Stimulated activated naive CD4-positive, alpha-beta T cell (primary cell): Measurements from ENCODE around the gene SDK2.

Experiments
- DNase-seq, 6 experiments: peaks; one replicate each; lab custom pipeline; 2025; lab: John Stamatoyannopoulos, UW

SDK2 gene

DNA sequence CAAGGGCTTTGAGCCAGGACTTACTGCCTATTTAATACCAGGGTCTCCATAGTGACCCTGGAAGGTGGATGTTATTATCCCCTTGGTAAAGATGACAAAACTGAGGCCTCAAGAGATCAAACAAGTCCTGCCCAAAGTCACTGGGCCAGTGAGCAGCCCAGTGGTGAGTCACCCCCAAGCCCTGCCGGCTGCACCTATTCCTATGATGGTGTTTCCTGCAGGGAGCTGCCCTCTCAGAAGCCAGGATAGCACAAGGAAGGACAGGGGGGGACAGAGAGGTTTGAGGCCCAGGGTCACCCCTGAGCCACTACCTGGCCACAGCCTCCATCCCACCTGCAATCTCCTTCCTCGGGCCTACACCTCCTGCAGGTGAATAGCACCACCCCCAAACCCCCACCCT is 90.9 kb downstream of the SDK2 start:
- no peak for DNase-seq

DNA sequence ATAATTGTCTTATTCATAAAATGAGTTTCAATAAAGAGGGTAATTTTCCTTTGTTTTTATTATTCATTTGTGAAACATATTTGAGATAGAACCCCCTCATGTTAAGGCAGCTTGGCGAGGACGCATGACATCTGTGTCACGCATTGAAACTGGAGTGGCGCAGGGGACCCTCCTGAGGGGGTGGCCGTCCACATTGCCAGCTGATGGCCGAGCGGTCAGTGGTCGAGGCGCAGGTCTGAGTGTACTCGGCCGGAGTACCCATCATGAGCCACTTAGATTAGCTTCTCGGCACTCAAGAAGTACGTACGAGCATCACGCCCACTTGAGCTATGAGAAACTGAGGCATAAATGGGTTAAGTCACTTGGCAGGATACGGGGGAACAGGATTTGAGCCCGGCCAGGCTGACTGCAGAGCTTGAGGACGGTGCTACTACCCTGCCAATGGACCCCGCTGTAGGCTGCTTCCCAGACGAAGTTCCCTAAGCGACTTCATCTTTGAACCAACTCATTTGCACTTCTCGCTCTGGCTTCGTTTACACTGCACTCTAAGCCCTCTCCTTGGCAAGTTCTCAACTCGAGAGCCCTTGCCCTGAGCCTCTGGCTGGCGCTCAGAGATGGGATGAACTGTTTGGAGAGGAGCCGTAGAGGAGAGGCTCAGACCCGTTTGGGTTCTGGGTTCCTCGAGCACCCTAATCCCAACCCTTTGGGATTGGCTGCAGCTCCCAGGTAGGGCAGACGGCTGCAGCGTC is 91.8 kb downstream of the SDK2 start:
- no peak for DNase-seq

DNA sequence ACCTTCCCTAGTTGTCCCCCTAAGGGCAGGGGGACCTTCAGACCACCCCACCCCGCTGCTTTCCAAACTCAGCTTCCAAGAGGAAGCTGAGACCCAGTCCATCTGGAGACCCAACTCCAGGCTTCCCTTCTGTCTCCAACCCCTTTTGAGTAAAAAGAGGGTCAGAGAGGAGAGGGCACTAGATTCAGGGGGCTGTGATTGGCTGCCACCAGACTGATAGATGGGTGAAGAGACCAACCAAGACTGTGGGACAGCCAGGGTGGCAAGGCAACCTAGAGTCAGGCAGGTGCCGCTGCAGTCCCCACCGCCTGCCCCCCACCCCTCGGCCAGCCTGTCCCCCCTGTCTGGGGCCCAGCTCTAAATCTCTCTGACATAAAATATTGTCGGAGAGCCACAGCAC is 92.5 kb downstream of the SDK2 start:
- DNase-seq = peak in 2 of 6 experiments; percentile 2 to 24

DNA sequence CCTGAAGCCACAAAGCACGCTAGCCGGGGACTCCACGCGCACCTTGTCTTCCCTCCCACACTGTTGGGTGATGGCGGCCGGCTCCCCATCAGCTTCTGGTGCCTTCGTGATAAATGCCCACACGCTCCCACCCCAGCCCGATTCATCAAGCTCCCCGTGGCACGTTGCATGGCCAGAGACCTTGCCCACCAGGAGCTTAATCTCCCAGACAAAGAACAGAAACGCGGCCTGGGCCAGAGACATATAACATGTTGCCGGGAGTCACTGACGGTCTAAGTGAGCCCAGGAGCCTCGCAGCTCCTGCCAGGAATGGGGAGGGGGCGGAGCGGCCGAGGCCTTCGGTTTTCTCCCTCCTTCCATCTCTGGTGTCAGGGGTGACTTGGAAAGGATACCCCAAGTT is 93.1 kb downstream of the SDK2 start:
- DNase-seq = no peak

DNA sequence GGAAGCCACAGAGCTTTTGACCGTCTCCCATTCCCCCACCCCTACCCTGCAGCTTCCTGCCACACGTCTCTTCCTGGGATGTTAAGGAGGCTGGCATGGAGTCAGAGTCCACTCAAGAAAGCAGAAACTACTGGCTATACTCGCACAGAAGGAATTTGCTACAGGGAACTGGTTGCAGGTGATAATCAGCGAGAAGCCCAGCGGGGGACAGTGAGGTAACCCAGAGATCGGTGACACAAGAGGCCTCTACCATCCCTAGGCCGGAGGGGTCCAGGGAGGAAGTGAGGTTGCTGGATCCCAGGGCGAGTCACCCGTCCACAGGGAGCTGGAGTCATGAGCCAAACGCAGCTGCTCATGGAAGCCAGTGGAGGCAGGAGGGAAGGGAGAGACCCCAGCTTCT is 93.7 kb downstream of the SDK2 start:
- no peak for DNase-seq

DNA sequence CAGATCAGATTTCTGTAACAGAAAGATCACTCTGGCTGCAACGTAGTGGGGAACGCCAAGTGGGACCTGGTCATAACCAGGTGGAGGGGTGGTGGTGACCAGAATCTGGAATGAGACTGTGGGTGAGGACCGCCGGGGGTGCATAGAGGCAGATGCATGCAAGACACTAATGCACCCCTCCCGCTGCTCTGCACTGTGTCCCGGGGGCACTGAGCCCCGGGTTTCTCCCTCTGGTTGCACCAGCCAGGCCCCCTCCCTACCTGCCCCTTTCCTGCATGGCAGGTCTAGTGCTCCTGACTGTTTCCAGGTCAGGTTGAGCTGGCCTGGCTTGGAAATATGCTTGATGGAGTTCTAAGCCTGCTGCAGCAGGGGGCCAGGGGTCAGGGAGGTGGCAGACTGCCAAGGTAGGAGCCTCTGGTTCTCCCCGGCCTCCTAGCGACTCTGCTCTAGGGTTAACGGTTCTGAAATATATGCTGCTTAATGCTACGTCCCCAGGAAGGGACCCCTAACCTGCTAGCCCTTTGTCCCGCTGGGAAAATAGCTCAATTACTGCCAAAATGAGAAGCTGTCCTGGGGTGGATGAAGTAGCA is 94.3 kb downstream of the SDK2 start:
- no peak for DNase-seq

DNA sequence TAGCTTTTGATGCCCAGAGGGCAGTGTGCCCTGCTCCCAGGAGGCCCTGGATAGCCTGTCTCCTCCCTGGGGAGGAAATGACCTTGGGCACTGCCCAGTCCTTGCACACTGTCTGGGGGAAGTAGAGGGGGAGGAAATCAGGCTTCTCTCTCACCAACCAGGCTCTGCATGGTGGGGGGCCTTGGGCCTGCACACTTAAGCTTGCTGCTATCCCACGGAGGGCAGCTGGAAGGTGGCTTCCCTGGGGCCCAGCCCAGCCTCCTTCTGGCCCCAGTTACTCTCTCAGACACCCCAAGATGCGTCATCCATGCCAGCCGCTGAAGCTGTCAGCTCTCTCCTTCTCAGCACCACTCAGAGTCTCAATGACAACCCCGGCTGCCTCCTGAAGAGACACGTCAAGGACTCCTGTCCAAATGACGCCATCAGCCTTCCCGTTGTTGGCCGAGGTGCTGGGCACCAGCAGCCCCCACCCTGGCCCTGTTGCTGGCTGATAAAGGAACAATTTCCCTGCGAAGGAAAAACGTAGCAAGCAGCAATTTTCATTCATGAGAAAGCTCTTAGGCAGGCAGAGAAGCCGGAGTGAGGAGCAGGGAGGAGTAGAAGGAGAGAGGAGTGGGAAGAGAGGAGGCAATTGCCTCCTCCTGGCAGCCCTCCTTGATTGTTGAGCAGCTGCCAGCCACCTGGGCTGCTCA is 95.5 kb downstream of the SDK2 start:
- no peak for DNase-seq

DNA sequence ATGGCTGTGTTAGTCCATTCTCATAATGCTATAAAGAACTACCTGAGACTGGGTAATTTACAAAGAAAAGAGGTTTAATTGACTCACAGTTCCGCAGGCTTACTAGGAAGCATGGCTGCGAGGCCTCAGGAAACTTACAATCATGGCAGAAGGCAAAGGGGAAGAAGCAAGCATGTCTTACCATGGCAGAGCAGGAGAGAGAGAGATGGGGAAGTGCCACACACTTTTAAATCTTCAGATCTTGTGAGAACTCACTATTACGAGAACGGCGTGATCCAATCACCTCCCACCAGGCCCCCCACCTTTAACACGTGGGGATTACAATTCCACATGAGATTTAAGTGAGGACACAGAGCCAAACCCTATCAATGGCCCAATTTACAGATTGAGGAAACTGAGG is 96.5 kb downstream of the SDK2 start:
- no peak for DNase-seq

DNA sequence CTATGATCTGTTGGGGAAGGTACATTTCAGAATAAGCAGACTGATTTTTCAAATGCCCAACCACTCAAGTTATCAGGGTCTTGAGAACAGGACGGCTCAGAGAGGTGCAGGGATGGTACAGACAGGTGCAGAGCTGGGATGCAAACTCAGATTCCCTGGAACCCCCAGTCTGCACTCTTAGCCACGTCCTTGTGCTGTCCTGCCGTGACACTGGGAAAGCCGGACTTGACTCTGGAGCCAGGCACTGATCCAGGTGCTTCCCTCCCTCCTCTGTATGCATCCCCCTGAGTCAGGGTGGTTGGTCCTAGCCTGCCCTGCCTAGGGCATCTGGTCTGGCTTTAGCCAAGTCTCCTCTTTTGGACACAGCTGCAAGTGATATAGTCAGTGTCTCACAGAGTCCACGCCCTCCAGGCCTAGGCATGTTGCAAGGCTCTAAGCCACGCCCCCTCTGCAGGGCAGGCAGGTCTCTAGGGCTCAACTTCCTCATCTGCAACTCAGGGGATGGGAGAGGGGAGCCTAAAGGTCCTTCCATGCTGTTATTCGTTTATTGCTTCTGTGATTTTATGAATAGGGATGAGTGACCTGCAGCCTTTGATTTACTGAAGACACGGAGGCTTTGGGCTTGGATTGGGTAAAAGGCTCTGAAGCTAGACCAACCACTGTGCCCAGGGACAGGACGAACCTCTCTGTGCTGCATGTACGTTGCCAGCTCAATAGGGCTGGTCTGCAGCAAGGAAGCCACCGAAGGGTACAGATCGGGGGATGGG is 97.3 kb downstream of the SDK2 start:
- peak in 3 of 6 experiments; percentile 5 to 26 (median 18) for DNase-seq

DNA sequence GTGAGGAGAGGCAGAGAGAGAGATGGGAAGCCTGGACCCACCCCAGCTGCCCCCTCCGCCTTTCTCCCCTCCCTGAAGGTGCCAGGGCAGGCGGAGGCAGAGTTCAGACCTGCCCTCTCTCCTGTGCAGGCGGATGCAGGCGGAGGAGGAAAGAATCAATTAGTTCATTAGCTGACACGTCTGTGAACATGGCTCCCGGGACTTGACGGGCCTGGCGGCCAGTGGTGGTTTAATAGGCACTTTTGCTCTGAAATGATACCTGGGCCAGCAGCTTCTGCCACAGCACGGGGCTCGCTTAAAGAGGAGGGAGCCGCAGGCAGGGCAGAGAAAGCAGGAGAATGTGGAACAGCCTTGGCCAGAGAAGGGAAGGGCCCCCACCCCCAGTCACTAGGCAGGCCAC is 98.1 kb downstream of the SDK2 start:
- no peak for DNase-seq

DNA sequence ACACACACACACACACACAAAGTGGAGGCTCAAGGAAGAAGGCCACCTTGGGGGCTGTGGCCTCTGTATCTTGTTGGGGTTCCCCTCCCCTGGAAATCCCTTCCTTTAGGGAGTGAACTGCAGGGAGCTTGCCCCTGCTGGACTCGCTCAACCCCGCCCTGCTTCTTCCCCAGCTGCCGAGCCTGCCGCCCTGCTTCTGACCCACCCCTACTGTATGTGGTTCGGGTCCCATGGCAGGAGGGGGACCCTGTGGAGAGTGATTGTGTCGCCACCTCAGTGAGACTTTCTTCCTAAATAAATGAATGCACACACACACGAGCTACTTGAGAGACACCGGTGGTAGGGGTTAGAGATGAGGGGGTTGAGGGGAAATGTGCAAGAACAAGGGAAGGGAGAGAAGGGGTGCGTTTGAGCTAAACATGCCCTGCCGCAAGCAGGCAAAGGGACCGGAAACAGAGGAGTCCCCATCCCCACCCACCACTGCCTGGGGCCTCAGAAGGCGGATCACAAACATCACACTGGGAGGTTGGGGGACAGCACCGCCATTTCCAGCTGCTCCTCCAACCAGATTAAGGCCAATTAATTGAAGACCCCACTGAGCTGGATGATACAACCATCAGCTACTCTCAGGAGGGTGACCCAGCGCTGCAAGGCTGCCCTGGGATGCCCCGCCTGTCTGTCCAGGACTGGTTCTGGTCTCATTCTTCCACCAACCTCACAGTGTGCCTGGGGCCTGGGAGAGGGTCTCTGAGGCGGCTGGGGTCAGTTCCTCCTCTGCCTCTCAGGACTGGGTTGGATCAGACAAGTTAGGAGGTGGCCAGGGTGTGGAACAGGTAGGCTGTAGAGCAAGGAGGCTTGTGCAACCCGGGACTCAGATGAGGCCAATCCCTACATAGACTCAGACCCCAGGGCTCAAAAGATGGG is 98.9 kb downstream of the SDK2 start:
- peak in 1 of 6 experiments; percentile 1 for DNase-seq

DNA sequence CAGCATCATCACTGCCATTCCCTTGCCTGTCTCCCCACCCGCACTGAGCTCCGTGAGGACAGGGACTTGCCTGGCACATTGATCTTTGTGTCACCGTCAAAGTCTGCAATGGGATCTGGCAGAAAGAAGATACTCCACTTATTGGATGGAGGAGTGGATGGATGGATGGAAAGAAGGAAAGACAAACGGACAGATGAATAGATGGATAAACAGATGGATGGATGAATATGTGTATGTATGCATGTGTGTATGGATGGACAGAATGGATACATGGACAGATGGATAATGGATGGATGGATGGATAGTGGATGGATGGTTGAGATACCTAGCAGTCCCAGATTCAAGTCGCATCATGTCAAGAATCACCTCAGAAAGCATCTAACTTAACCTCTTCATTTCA is 99.9 kb downstream of the SDK2 start:
- DNase-seq = no peak

DNA sequence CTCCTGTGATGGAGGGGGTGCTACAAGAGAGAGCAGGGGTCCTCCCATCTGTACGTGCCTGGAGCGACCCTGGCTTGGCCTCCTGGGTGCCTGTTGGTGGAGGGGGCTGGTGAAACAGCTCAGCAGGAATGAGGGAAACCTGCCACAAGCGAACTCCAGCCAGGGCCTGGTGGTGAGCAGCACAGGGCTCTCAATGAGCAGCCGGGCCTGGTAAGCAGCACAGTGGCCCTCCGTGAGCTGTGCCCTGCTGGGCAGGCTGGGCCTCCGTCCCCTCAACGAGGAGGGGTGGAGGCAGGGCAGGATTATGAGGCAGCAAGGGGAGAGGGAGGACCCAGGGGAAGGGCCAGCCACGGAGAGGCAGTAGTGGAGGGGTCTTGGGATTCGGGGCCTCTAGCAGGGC is 101.9 kb downstream of the SDK2 start:
- no peak for DNase-seq

DNA sequence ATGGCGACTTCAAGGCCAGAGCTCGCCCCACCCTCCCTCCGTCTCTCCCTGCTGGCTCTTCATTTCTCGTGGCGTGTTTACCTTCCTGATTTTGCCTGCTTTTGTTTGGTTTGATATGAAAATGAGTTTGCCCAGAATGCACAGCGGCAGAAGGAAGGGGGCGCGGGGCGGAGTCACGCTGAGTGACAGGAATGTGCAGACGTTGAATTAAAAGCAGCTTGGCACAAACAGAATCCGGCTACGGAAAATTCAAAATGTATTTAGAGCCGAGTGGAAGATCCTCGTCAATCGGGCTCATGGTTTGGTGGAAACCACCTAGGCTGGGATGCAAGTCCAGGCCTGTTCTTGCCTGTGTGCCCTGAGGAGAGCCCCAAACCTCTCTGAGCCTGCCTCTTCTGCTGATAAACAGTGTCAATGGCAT is 102.7 kb downstream of the SDK2 start:
- no peak for DNase-seq

DNA sequence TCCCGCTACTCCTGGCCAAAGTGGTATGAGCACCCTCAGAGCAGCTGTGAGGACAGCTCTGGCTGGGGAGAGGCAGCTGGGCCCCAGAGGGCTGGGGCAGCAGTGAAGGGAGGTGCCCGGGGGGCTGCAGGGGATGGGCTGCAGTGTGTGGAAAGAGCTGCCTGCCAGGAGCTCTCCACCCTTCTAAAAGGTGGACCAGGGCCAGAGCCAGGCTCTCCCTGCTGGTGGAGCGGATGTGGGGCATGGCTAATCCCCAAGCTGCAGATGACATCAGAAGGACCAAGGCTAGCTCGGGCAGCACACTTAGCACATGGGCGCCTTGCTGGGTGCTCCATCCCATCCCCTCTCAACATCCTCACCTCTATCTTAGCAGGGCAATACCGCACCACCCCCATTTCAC is 103.1 kb downstream of the SDK2 start:
- no peak for DNase-seq

DNA sequence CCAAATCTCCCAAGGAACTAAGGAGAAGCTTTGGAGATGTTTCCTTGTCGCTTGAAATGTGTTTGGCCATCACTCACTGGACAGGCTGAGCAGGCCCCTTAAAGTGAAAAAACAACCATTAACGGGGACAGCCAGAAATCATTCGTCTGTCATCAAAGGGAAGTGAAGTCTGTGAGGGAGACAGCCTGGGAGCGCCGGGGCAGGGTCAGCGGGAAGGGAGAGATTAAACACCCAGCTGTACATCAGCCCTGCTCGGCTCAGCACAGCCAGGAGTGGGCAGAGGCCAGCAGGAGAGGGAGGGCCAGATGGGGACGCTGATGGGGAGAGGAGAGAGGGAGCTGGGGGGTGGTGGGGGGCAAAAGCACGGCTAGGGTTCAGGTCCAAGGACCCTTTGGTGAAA is 105.1 kb downstream of the SDK2 start:
- no peak for DNase-seq

DNA sequence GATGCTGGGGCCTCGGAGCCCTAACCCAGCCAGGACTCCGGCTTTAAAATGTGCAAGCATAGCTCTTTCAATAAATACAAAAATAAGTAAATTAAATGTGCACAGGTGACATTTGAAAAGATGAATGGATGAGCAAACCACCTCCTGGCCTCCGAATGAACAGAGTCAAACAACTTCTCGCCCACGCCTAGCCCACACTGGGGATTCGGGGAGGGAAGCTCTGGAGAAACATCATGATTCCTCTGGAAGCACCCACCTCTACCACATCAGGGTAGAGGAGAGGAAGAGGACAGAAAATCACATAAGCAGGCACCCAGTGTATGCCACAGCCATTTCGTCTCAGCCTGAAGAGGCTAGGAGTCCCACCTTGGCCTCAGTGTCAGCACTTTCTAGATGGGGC is 105.8 kb downstream of the SDK2 start:
- no peak for DNase-seq

DNA sequence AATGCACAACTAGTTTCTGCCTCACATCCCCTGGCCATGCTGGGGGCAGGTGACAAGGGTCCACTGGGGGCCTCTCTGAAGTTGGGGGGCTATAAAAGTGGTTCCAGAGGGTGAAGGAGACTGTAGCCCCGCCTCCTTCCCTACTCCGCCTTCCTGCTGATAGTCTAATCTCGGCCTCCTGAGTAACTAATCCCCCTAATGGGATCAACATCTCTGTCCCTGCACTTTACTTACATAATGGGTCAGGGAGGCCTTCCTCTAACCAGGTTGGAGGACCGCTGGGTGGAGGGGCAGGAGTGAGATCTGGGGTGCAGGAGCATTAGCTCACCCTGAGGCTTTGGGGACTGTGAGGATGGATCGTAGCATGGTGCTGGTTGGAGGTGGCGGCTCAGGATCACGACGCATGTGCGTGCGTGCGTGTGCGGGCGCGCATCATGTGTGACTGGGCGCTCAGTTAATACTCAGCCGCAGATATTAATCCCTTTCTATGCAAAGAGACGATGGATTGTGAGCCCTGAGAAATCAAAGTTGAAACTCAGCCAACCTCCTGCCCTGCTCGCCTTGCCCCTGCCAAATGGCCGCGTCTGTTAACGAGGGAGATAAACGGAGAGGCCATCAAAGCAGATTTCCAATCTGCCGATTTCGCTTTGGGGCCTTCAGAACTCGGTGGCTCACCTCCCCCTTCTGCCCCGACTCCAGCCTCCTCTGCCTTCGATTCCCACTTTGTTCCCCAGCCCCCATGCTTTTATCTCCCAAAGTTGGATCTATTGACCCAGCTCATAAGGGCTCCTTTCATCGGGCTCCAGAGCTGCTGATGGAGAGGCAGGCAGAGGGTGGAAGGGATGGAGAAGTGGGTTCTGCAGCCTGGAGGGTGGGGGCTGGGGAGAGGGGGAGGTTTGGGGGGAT is 107.3 kb downstream of the SDK2 start:
- no peak for DNase-seq

DNA sequence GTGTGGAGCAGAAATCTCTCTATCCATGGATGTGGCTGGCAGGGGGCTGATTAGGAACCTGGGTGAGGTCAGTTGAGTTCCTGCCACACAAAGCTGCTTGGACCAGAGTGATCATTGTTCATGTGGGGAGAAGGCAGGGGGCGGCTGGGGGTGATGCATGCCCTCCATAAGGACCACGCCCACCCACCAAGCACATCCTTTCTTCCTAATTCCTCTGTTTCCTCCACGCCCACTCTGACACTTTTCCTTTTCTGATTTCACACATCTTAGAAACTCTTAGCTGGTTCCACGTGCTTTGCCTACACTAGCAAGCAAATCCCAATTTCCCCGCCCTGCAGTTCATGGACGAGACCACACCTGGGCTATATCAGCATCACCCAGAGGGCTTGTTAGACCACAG is 108.5 kb downstream of the SDK2 start:
- no peak for DNase-seq

DNA sequence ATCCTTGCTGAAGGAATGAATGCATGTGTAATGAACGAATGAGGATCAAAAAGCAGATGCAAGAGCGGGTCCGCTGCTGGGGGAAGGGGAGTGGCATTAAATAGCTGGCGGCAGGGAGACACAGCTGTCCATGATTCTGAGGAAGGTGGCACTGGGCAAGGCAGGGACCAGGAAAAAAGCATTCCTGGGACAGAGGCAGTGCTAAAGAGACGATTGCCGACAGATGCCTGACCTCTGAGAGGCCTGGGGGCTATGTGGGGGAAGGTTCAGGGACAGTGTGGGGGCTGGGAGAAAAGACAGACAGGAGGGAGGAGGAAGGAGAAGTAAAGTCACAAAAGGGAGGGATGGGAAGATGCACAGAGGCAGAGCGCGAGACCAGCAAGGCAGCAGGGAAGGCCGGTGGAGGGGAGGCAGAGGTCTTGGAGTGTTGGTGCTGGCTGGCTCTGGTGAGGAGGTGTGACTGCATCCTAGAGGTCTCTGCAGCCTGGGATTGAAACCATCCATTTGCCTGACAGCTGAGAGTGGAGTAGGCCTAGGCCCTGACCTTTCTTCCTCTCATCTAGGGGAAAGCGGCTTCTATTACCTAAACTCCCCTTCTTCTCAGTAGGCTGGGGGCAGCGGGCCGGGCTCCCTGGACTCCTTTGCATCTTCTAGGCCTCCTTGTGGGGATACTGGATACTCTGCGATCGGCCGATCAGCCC is 109.9 kb downstream of the SDK2 start:
- no peak for DNase-seq
